ENCODE data around the gene CLCN2. TPM values are rescaled to one million over a fixed set of nuclear protein-coding genes. Genes with fewer than 3 reads are reported as not detected.
A peak's percentile ranks its signal among the peaks of the same experiment; 100 is the strongest.

CLCN2 gene
- total and polyA plus RNA-seq, 2 experiments from 2014 or later = 1.2 to 1.3 TPM

- H3K27me3 ChIP-seq (replicated peaks; ENCODE audit: insufficient read depth) = no peaks in the 10 kb centered on the region
- no peaks in the 10 kb centered on the region for H3K9me2 ChIP-seq (ENCODE audit: insufficient read depth)
- peak within 1 kb of the TSS; percentile 96 for H3K4me2 ChIP-seq (ENCODE audit: unreplicated experiment)
- H3K4me3 ChIP-seq = peak within 1 kb of the TSS; percentile 91
- H3K27ac ChIP-seq = peak within 1 kb of the TSS; percentile 88
- H3K36me3 ChIP-seq (ENCODE audit: low read depth) = peaks cover 11% of the 10 kb centered on the region
- peak within 1 kb of the TSS; percentile 96 for H3K9ac ChIP-seq
- in situ Hi-C loops (cut with MboI) = no loop called here
- H3K4me1 ChIP-seq (ENCODE audit: insufficient read depth) = peaks cover 27% of the 10 kb centered on the region
- no peaks in the 10 kb centered on the region for H3K9me3 ChIP-seq (ENCODE audit: low read depth)
- H2AFZ ChIP-seq = peak within 1 kb of the TSS; percentile 89
- TF ChIP-seq EZH2 (IDR thresholded peaks at IDR 0.05; ENCODE audit: insufficient read depth, poor library complexity, severe bottlenecking) (no peak), EZH2phosphoT487 (IDR thresholded peaks at IDR 0.05; ENCODE audit: insufficient read depth, low read depth) (no peak)
- H3K79me2 ChIP-seq (ENCODE audit: insufficient read depth) = peaks cover 45% of the 10 kb centered on the region
- DNase-seq = peak; percentile 98
- peaks cover 16% of the 10 kb centered on the region; the same call in 1 of the 2 replicates for H4K20me1 ChIP-seq (ENCODE audit: insufficient read depth)
- peaks cover 56% of the 10 kb centered on the region for H3F3A ChIP-seq (ENCODE audit: insufficient read depth)
- 1 to 13% methylated on average over 8 to 37 of the region's 40 CpGs for WGBS, 2 experiments (ENCODE audit: low coverage in 1 of 2, low lambda C conversion rate in 2 of 2, missing lambda C conversion rate in 2 of 2)
Measured at GRCh38 chr3:184314363-184314699, 47.1 kb downstream of the CLCN2 start, which contains the start of gene EIF4G1. Gene EIF4G1, plus strand, starts transcription at chr3:184314606. Its CDS starts 1,191 bp downstream, at chr3:184315797.

- Histone ChIP-seq H3K9ac (no peak overlapping the region), H3K9me3 (ENCODE audit: low read depth) (no peaks in the 10 kb centered on the region), H3K4me3 (no peak overlapping the region), H2AFZ (no peak overlapping the region), H3K79me2 (ENCODE audit: insufficient read depth) (peaks cover 24% of the 10 kb centered on the region), H3K36me3 (ENCODE audit: low read depth) (peaks cover 15% of the 10 kb centered on the region; the same call in 1 of the 2 replicates), H4K20me1 (ENCODE audit: insufficient read depth) (peaks cover under 1% of the 10 kb centered on the region; the same call in 1 of the 2 replicates), H3K27me3 (replicated peaks; ENCODE audit: insufficient read depth) (no peaks in the 10 kb centered on the region), H3K27ac (no peak overlapping the region), H3K9me2 (ENCODE audit: insufficient read depth) (no peaks in the 10 kb centered on the region), H3F3A (ENCODE audit: insufficient read depth) (peaks cover 45% of the 10 kb centered on the region), H3K4me2 (ENCODE audit: unreplicated experiment) (no peak overlapping the region), H3K4me1 (ENCODE audit: insufficient read depth) (peaks cover 3% of the 10 kb centered on the region)
- DNase-seq = no peak
- in situ Hi-C loops (cut with MboI) = no loop called here
- no peak for TF ChIP-seq EZH2phosphoT487 (IDR thresholded peaks at IDR 0.05; ENCODE audit: insufficient read depth, low read depth)
- TF ChIP-seq EZH2 (IDR thresholded peaks at IDR 0.05; ENCODE audit: insufficient read depth, poor library complexity, severe bottlenecking) = no peak
Measured at GRCh38 chr3:184311633-184312032, 49.8 kb downstream of the CLCN2 start.

- Histone ChIP-seq H3K27ac (no peak overlapping the region), H3K27me3 (replicated peaks; ENCODE audit: insufficient read depth) (no peaks in the 10 kb centered on the region), H3K36me3 (ENCODE audit: low read depth) (peaks cover 41% of the 10 kb centered on the region), H3K79me2 (ENCODE audit: insufficient read depth) (peaks cover 35% of the 10 kb centered on the region), H3K4me1 (ENCODE audit: insufficient read depth) (no peaks in the 10 kb centered on the region), H4K20me1 (ENCODE audit: insufficient read depth) (no peaks in the 10 kb centered on the region), H3F3A (ENCODE audit: insufficient read depth) (peaks cover 59% of the 10 kb centered on the region), H3K9me3 (ENCODE audit: low read depth) (no peaks in the 10 kb centered on the region), H3K4me3 (no peak overlapping the region), H3K9me2 (ENCODE audit: insufficient read depth) (no peaks in the 10 kb centered on the region), H2AFZ (no peak overlapping the region), H3K4me2 (ENCODE audit: unreplicated experiment) (no peak overlapping the region), H3K9ac (no peak overlapping the region)
- DNase-seq = no peak
- in situ Hi-C loops (cut with MboI) = no loop called here
- 85 to 88% methylated on average over 7 of the region's 7 CpGs for WGBS, 2 experiments (ENCODE audit: low coverage in 1 of 2, low lambda C conversion rate in 2 of 2, missing lambda C conversion rate in 2 of 2)
- TF ChIP-seq EZH2phosphoT487 (IDR thresholded peaks at IDR 0.05; ENCODE audit: insufficient read depth, low read depth) (no peak), EZH2 (IDR thresholded peaks at IDR 0.05; ENCODE audit: insufficient read depth, poor library complexity, severe bottlenecking) (no peak)
Measured at GRCh38 chr3:184308744-184309143, 52.7 kb downstream of the CLCN2 start.

- in situ Hi-C loops (cut with MboI) = no loop called here
Measured at GRCh38 chr3:184307915-184308314, 53.5 kb downstream of the CLCN2 start.

More at GRCh38 chr3:184307915-184308314, 53.5 kb downstream of the CLCN2 start:
- Histone ChIP-seq H2AFZ (no peak overlapping the region), H3K9ac (no peak overlapping the region), H3K79me2 (ENCODE audit: insufficient read depth) (peaks cover 43% of the 10 kb centered on the region), H3K9me3 (ENCODE audit: low read depth) (no peaks in the 10 kb centered on the region), H3K4me1 (ENCODE audit: insufficient read depth) (no peaks in the 10 kb centered on the region), H3K27me3 (replicated peaks; ENCODE audit: insufficient read depth) (no peaks in the 10 kb centered on the region), H3K27ac (no peak overlapping the region), H4K20me1 (ENCODE audit: insufficient read depth) (no peaks in the 10 kb centered on the region), H3K4me2 (ENCODE audit: unreplicated experiment) (no peak overlapping the region), H3K36me3 (ENCODE audit: low read depth) (peaks cover 49% of the 10 kb centered on the region), H3F3A (ENCODE audit: insufficient read depth) (peaks cover 60% of the 10 kb centered on the region), H3K4me3 (no peak overlapping the region), H3K9me2 (ENCODE audit: insufficient read depth) (no peaks in the 10 kb centered on the region)
- no peak for DNase-seq
- TF ChIP-seq EZH2phosphoT487 (IDR thresholded peaks at IDR 0.05; ENCODE audit: insufficient read depth, low read depth) = no peak
- no peak for TF ChIP-seq EZH2 (IDR thresholded peaks at IDR 0.05; ENCODE audit: insufficient read depth, poor library complexity, severe bottlenecking)
- 97 to 98% methylated on average over 9 of the region's 9 CpGs for WGBS, 2 experiments (ENCODE audit: low coverage in 1 of 2, low lambda C conversion rate in 2 of 2, missing lambda C conversion rate in 2 of 2)

All from GM23248 (cell line).